ENCODE results near the gene MANSC1. TPM values are rescaled to one million over a fixed set of nuclear protein-coding genes. Genes with fewer than 3 reads are reported as not detected.

The MANSC1 gene
- total RNA-seq, 1 experiment from 2014 or later, result 10.0 TPM

GRCh38 chr12:12396694-12397093 lies 46.7 kb upstream of the MANSC1 start:
- DNase-seq (ENCODE audit: low read depth, low spot score) (no peak), ATAC-seq (no peak)
- TF ChIP-seq POLR2AphosphoS5 (IDR thresholded peaks at IDR 0.05; ENCODE audit: low read depth, low read length), result no peak
- TF ChIP-seq TCF7L2 (IDR thresholded peaks at IDR 0.05; ENCODE audit: low read depth, low read length), result no peak
- no peak for TF ChIP-seq SIN3A (IDR thresholded peaks at IDR 0.05; ENCODE audit: borderline replicate concordance, insufficient read depth, low read depth, low read length)
- TF ChIP-seq CTCF (IDR thresholded peaks at IDR 0.05), result no peak
- TF ChIP-seq REST (IDR thresholded peaks at IDR 0.05; ENCODE audit: insufficient read depth in 1 of 2, low read depth in 2 of 2, low read length in 1 of 2), result no peak
- ChIA-PET CTCF (no interaction called here), POLR2A (no interaction called here)
- in situ Hi-C loops (cut with HindIII; ENCODE audit: low pct_unique_long_range_greater_than_20kb, low sequenced_read_pairs), result no loop called here
- intact Hi-C loops (cut with micrococcal nuclease; ENCODE audit: unreplicated experiment), result no loop called here
- H3K9me3 ChIP-seq (ENCODE audit: control insufficient read depth, insufficient read depth, low read depth, low read length), result no peaks in the 10 kb centered on the region
- no peaks in the 10 kb centered on the region for H3K36me3 ChIP-seq (ENCODE audit: control insufficient read depth, insufficient read depth, low read length)
- no peak overlapping the region for H3K27ac ChIP-seq (ENCODE audit: low read length)
- no peaks in the 10 kb centered on the region for H3K27me3 ChIP-seq (ENCODE audit: control insufficient read depth, insufficient read depth, low read length)
- no TSS peak for BruUV-seq (replicated peaks)
- no peak overlapping the region for H3K4me3 ChIP-seq (ENCODE audit: low read depth in 2 of 2, low read length in 2 of 2)
- peaks cover 8% of the 10 kb centered on the region for H3K4me1 ChIP-seq (ENCODE audit: control insufficient read depth, insufficient read depth, low read length)

- BruUV-seq (replicated peaks), result no TSS peak
- CTCF ChIA-PET, result no interaction called here
- no peak overlapping the region for H3K4me3 ChIP-seq (ENCODE audit: low read depth in 2 of 2, low read length in 2 of 2)
- no peaks in the 10 kb centered on the region for H3K36me3 ChIP-seq (ENCODE audit: control insufficient read depth, insufficient read depth, low read length)
- H3K9me3 ChIP-seq (ENCODE audit: control insufficient read depth, insufficient read depth, low read depth, low read length), result no peaks in the 10 kb centered on the region
- H3K27ac ChIP-seq (ENCODE audit: low read length), result no peak overlapping the region
- intact Hi-C loops (cut with micrococcal nuclease; ENCODE audit: unreplicated experiment) (no loop called here), in situ Hi-C loops (cut with HindIII; ENCODE audit: low pct_unique_long_range_greater_than_20kb, low sequenced_read_pairs) (no loop called here)
- H3K4me1 ChIP-seq (ENCODE audit: control insufficient read depth, insufficient read depth, low read length), result peaks cover 6% of the 10 kb centered on the region
- no peak for TF ChIP-seq SIN3A (IDR thresholded peaks at IDR 0.05; ENCODE audit: borderline replicate concordance, insufficient read depth, low read depth, low read length)
- TF ChIP-seq REST (IDR thresholded peaks at IDR 0.05; ENCODE audit: insufficient read depth in 1 of 2, low read depth in 2 of 2, low read length in 1 of 2), result no peak
- no peak for TF ChIP-seq POLR2AphosphoS5 (IDR thresholded peaks at IDR 0.05; ENCODE audit: low read depth, low read length)
- no peak for TF ChIP-seq CTCF (IDR thresholded peaks at IDR 0.05)
- TF ChIP-seq TCF7L2 (IDR thresholded peaks at IDR 0.05; ENCODE audit: low read depth, low read length), result no peak
- no peaks in the 10 kb centered on the region for H3K27me3 ChIP-seq (ENCODE audit: control insufficient read depth, insufficient read depth, low read length)
- DNase-seq (ENCODE audit: low read depth, low spot score) (no peak), ATAC-seq (no peak)
- POLR2A ChIA-PET, result interaction anchor here (0.6 kb wide), 1 partner anchor 25 kb away, joined by 4 read pairs; no protein-coding TSS in a partner anchor
Observed at GRCh38 chr12:12393171-12393570, 43.1 kb upstream of the MANSC1 start.

All from Panc1 (cell line).